ENCODE results near the gene AMOTL1. TPM values are rescaled to one million over a fixed set of nuclear protein-coding genes. Genes with fewer than 3 reads are reported as not detected.

Gene AMOTL1
- total RNA-seq, 1 donor from 2014 or later, result 79.3 TPM

DNA sequence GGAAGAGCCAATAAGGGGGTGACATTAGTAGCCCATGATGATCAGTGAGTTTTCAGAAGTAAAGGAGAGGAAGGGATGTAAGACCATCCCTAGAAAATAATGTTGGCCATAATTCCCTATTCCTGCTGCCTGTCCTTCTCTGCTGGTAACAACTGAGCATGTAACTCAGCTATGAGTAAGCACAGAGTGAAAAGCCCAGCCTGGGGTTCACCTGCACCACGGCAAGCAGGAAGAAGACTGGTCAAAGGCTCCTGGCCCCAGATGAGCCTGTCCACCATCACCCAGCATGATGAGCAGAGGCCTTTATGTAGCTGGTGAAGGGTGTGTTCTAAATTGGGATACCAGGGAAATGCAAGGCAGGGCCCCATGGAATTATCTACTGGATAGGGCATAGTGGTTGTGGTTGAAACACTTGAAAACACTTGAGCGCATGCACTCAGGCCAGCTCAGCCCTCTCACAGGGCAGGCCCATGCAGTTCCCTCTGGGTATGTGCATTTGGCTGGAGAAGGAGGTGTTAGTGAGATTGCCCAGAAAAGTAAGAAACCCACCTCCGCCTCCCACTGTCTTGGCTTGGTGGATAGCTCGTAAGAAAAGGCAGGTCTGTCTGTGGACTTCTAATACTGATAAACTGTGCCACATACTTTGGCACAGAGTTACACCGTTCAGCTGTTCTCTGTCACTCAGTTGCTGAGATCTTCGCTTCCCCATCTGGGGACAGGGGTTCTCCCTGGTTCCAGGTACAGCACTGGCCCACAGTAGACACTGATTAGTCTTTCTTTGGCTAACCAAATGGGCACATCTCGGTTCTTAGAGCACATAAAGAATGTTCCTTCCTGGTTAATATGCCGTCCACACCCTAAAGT is 86.8 kb downstream of the AMOTL1 start:
- Histone ChIP-seq H3K9ac (ENCODE audit: low read depth in 1 of 3, low read length in 3 of 3) (no peak overlapping the region), H3K36me3 (ENCODE audit: control insufficient read depth in 3 of 3, insufficient read depth in 3 of 3, low read length in 3 of 3) (peaks cover 40 to 68% (median 64%) of the 10 kb centered on the region in 3 donors)

DNA sequence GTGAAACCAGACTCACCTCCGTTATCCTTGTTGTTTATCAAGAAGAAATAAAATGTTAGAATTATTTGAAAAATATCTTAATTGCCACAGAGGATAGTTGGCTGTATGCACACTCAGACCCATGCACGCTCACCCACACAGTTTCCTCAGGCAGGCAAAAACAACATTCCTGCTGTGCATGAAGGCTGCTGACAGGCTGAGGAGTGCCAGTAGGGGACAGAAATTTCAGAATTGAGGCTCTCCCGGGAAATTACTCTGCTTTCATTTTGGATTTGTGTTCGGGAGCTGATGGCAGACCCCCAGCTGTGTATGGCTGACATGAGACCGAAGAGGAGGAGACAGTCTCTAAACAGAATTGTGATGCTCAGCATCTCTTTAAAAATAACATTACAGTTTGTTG is 87.5 kb downstream of the AMOTL1 start:
- peak overlapping the region; percentile 10 for H3K27ac ChIP-seq (ENCODE audit: low read depth, low read length)

More for the DNA sequence above, 86.8 kb downstream of the AMOTL1 start:
- peaks cover 40 to 56% (median 44%) of the 10 kb centered on the region in 3 donors for H3K4me1 ChIP-seq (ENCODE audit: control insufficient read depth in 3 of 3, insufficient read depth in 3 of 3, low read length in 3 of 3)
- no peaks in the 10 kb centered on the region for H3K9me3 ChIP-seq (ENCODE audit: control insufficient read depth in 3 of 3, low read length in 3 of 3)
- H3K4me3 ChIP-seq (ENCODE audit: low read length in 3 of 3), result no peak overlapping the region
- H3K27me3 ChIP-seq (ENCODE audit: control insufficient read depth in 3 of 3, insufficient read depth in 3 of 3, low read length in 3 of 3), result no peaks in the 10 kb centered on the region
- peak overlapping the region; percentile 10 for H3K27ac ChIP-seq (ENCODE audit: low read depth, low read length)

DNA sequence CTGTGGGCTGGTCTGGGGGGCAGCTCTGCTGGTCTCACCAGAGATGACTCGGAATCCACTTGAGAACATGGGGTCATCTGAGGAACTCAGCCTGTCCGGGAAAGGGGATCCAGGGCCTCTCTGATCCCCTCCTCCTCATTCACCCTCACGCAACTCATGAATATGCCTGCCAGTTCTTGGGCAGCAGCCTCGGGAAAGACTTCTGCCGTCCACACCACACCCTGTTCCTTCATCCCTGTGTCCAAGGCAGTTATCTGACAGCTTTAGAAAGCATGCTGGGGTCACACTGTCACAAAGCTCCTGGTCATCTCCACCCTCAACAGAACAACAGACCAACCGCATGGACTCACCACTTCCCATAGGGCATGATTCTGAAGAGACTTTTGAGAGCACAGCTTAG is 88.3 kb downstream of the AMOTL1 start:
- Histone ChIP-seq H3K4me3 (ENCODE audit: low read length in 3 of 3) (no peak overlapping the region), H3K27me3 (ENCODE audit: control insufficient read depth in 3 of 3, insufficient read depth in 3 of 3, low read length in 3 of 3) (no peaks in the 10 kb centered on the region), H3K4me1 (ENCODE audit: control insufficient read depth in 3 of 3, insufficient read depth in 3 of 3, low read length in 3 of 3) (peaks cover 38 to 61% (median 47%) of the 10 kb centered on the region in 3 donors), H3K36me3 (ENCODE audit: control insufficient read depth in 3 of 3, insufficient read depth in 3 of 3, low read length in 3 of 3) (peaks cover 44 to 70% (median 68%) of the 10 kb centered on the region in 3 donors), H3K9ac (ENCODE audit: low read depth in 1 of 3, low read length in 3 of 3) (no peak overlapping the region), H3K27ac (ENCODE audit: low read depth, low read length) (peak overlapping the region; percentile 58), H3K9me3 (ENCODE audit: control insufficient read depth in 3 of 3, low read length in 3 of 3) (no peaks in the 10 kb centered on the region)

More for the DNA sequence above, 87.5 kb downstream of the AMOTL1 start:
- no peak overlapping the region for H3K9ac ChIP-seq (ENCODE audit: low read depth in 1 of 3, low read length in 3 of 3)
- no peaks in the 10 kb centered on the region for H3K9me3 ChIP-seq (ENCODE audit: control insufficient read depth in 3 of 3, low read length in 3 of 3)
- peaks cover 38 to 56% (median 40%) of the 10 kb centered on the region in 3 donors for H3K4me1 ChIP-seq (ENCODE audit: control insufficient read depth in 3 of 3, insufficient read depth in 3 of 3, low read length in 3 of 3)
- peaks cover 40 to 69% (median 64%) of the 10 kb centered on the region in 3 donors for H3K36me3 ChIP-seq (ENCODE audit: control insufficient read depth in 3 of 3, insufficient read depth in 3 of 3, low read length in 3 of 3)
- H3K4me3 ChIP-seq (ENCODE audit: low read length in 3 of 3), result no peak overlapping the region
- H3K27me3 ChIP-seq (ENCODE audit: control insufficient read depth in 3 of 3, insufficient read depth in 3 of 3, low read length in 3 of 3), result no peaks in the 10 kb centered on the region

GRCh38 chr11:94857337-94857736 is 89.2 kb downstream of the AMOTL1 start:
- Histone ChIP-seq H3K9me3 (ENCODE audit: control insufficient read depth in 3 of 3, low read length in 3 of 3) (no peaks in the 10 kb centered on the region), H3K27me3 (ENCODE audit: control insufficient read depth in 3 of 3, insufficient read depth in 3 of 3, low read length in 3 of 3) (no peaks in the 10 kb centered on the region), H3K27ac (ENCODE audit: low read depth, low read length) (peak overlapping the region; percentile 58), H3K4me3 (ENCODE audit: low read length in 3 of 3) (no peak overlapping the region), H3K36me3 (ENCODE audit: control insufficient read depth in 3 of 3, insufficient read depth in 3 of 3, low read length in 3 of 3) (peaks cover 42 to 72% (median 66%) of the 10 kb centered on the region in 3 donors), H3K9ac (ENCODE audit: low read depth in 1 of 3, low read length in 3 of 3) (no peak overlapping the region), H3K4me1 (ENCODE audit: control insufficient read depth in 3 of 3, insufficient read depth in 3 of 3, low read length in 3 of 3) (peaks cover 38 to 57% (median 53%) of the 10 kb centered on the region in 3 donors)

GRCh38 chr11:94858012-94858705 is 90.0 kb downstream of the AMOTL1 start:
- Histone ChIP-seq H3K27me3 (ENCODE audit: control insufficient read depth in 3 of 3, insufficient read depth in 3 of 3, low read length in 3 of 3) (no peaks in the 10 kb centered on the region), H3K4me3 (ENCODE audit: low read length in 3 of 3) (no peak overlapping the region), H3K36me3 (ENCODE audit: control insufficient read depth in 3 of 3, insufficient read depth in 3 of 3, low read length in 3 of 3) (peaks cover 42 to 75% (median 64%) of the 10 kb centered on the region in 3 donors), H3K9me3 (ENCODE audit: control insufficient read depth in 3 of 3, low read length in 3 of 3) (no peaks in the 10 kb centered on the region), H3K27ac (ENCODE audit: low read depth, low read length) (peak overlapping the region; percentile 58), H3K9ac (ENCODE audit: low read depth in 1 of 3, low read length in 3 of 3) (no peak overlapping the region), H3K4me1 (ENCODE audit: control insufficient read depth in 3 of 3, insufficient read depth in 3 of 3, low read length in 3 of 3) (peaks cover 38 to 56% (median 53%) of the 10 kb centered on the region in 3 donors)

- no peak overlapping the region for H3K27ac ChIP-seq (ENCODE audit: low read depth, low read length)
- no peak overlapping the region for H3K4me3 ChIP-seq (ENCODE audit: low read length in 3 of 3)
- peaks cover 22 to 35% (median 34%) of the 10 kb centered on the region in 3 donors for H3K4me1 ChIP-seq (ENCODE audit: control insufficient read depth in 3 of 3, insufficient read depth in 3 of 3, low read length in 3 of 3)
- H3K9ac ChIP-seq (ENCODE audit: low read depth in 1 of 3, low read length in 3 of 3), result no peak overlapping the region
- no peaks in the 10 kb centered on the region for H3K9me3 ChIP-seq (ENCODE audit: control insufficient read depth in 3 of 3, low read length in 3 of 3)
- H3K36me3 ChIP-seq (ENCODE audit: control insufficient read depth in 3 of 3, insufficient read depth in 3 of 3, low read length in 3 of 3), result peaks cover 36 to 75% (median 61%) of the 10 kb centered on the region in 3 donors
- H3K27me3 ChIP-seq (ENCODE audit: control insufficient read depth in 3 of 3, insufficient read depth in 3 of 3, low read length in 3 of 3), result no peaks in the 10 kb centered on the region
These were observed 92.2 kb downstream of the AMOTL1 start for GRCh38 chr11:94860333-94860732.

DNA sequence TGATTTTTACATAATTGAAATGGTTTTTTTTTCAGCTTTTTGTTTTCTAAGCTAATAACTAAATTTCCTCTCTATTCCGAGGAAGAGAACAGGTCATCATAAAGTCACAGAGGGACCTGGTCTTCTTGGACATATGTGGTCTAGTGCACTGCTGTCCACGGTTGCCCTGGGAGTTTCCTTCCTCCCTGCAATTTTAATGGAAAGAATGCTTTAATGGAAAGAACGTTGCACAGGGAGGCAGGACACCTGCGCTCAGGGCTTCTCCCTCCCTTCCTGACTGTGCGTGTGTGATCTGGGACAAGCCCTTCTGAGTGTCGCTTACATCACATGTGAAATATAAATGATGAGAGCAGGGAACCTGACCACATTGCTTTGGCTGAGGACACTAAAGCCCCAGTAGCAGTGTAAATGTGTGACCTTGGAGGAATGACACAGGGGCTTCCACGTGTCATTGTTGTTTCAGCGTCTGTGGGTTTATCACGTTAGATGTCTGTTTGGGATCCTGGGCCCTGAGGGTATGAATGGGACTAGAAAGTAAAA is 93.2 kb downstream of the AMOTL1 start:
- Histone ChIP-seq H3K27me3 (ENCODE audit: control insufficient read depth in 3 of 3, insufficient read depth in 3 of 3, low read length in 3 of 3) (no peaks in the 10 kb centered on the region), H3K4me1 (ENCODE audit: control insufficient read depth in 3 of 3, insufficient read depth in 3 of 3, low read length in 3 of 3) (peaks cover 15 to 27% (median 26%) of the 10 kb centered on the region in 3 donors), H3K9ac (ENCODE audit: low read depth in 1 of 3, low read length in 3 of 3) (peak overlapping the region in 1 of 3 donors; percentile 4), H3K36me3 (ENCODE audit: control insufficient read depth in 3 of 3, insufficient read depth in 3 of 3, low read length in 3 of 3) (peaks cover 46 to 79% (median 62%) of the 10 kb centered on the region in 3 donors), H3K27ac (ENCODE audit: low read depth, low read length) (peak overlapping the region; percentile 74), H3K4me3 (ENCODE audit: low read length in 3 of 3) (no peak overlapping the region), H3K9me3 (ENCODE audit: control insufficient read depth in 3 of 3, low read length in 3 of 3) (no peaks in the 10 kb centered on the region)

DNA sequence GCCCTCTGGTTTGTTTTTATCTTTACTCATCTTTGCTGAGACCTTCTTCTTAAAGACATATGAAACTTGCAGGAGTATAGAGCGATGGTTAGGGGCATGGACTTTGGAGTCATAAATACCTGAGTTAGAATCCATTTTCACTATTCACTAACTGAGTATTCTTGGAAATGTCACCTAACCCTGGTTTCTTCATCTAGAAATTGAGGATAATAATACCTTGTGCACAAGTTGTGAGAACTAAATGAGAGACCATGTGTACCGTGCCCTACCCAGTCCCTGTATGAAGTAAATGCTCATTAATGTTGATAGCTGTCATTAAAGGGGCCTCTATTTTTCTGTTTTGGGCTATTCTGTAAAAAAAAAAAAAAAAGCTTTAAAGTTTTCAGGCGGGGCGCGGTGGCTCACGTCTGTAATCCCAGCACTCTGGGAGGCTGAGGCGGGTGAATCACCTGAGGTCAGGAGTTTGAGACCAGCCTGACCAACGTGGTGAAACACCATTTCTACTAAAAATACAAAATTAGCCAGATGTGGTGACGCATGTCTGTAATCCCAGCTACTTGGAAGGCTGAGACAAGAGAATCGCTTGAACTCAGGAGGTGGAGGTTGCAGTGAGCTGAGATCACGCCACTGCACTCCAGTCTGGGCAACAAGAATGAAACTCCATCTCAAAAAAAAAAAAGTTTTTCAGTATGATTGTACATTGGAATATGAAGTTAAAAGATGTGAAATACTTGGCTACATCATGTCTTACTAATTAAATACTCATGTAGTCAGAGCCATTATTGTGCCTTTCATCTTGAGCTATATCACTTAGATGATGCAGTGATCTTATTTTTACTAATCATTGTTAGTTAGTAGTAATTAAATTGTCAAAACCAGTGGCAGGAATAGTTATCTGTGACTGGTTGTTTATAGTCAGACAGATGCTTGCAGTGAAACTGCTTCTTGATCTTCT is 95.0 kb downstream of the AMOTL1 start:
- H3K4me1 ChIP-seq (ENCODE audit: control insufficient read depth in 3 of 3, insufficient read depth in 3 of 3, low read length in 3 of 3), result peaks cover 0 to 13% (median 9%) of the 10 kb centered on the region in 3 donors
- H3K27ac ChIP-seq (ENCODE audit: low read depth, low read length), result no peak overlapping the region
- H3K9me3 ChIP-seq (ENCODE audit: control insufficient read depth in 3 of 3, low read length in 3 of 3), result no peaks in the 10 kb centered on the region

GRCh38 chr11:94864506-94865045 is 96.4 kb downstream of the AMOTL1 start:
- H3K4me3 ChIP-seq (ENCODE audit: low read length in 3 of 3), result no peak overlapping the region
- H3K36me3 ChIP-seq (ENCODE audit: control insufficient read depth in 3 of 3, insufficient read depth in 3 of 3, low read length in 3 of 3), result peaks cover 66 to 79% (median 76%) of the 10 kb centered on the region in 3 donors
- H3K9ac ChIP-seq (ENCODE audit: low read depth in 1 of 3, low read length in 3 of 3), result no peak overlapping the region
- H3K4me1 ChIP-seq (ENCODE audit: control insufficient read depth in 3 of 3, insufficient read depth in 3 of 3, low read length in 3 of 3), result peaks cover 0 to 13% (median 9%) of the 10 kb centered on the region in 3 donors
- H3K27ac ChIP-seq (ENCODE audit: low read depth, low read length), result no peak overlapping the region
- H3K9me3 ChIP-seq (ENCODE audit: control insufficient read depth in 3 of 3, low read length in 3 of 3), result no peaks in the 10 kb centered on the region
- H3K27me3 ChIP-seq (ENCODE audit: control insufficient read depth in 3 of 3, insufficient read depth in 3 of 3, low read length in 3 of 3), result no peaks in the 10 kb centered on the region

More for the DNA sequence above, 95.0 kb downstream of the AMOTL1 start:
- H3K27me3 ChIP-seq (ENCODE audit: control insufficient read depth in 3 of 3, insufficient read depth in 3 of 3, low read length in 3 of 3), result no peaks in the 10 kb centered on the region
- no peak overlapping the region for H3K4me3 ChIP-seq (ENCODE audit: low read length in 3 of 3)
- H3K36me3 ChIP-seq (ENCODE audit: control insufficient read depth in 3 of 3, insufficient read depth in 3 of 3, low read length in 3 of 3), result peaks cover 59 to 80% (median 74%) of the 10 kb centered on the region in 3 donors
- H3K9ac ChIP-seq (ENCODE audit: low read depth in 1 of 3, low read length in 3 of 3), result no peak overlapping the region
